BE2C (cell line): ENCODE data around the gene AOC1.

Experiments used
- DNase-seq: peaks from one replicate; pipeline ENCODE4 v3.0.0-alpha.2; 2020
- H3K27me3 ChIP-seq: fragments of 250-450 bp; sonication (Bioruptor Pico); 2 replicates; pipeline ENCODE4 v1.5.1; 2020; ENCODE audit warnings: mild to moderate bottlenecking
- H3K36me3 ChIP-seq: fragments of 250-450 bp; sonication (Bioruptor Pico); 2 replicates; pipeline ENCODE4 v1.5.1; 2020; ENCODE audit warnings: mild to moderate bottlenecking
- H3K4me1 ChIP-seq: fragments of 250-450 bp; sonication (Bioruptor Pico); 2 replicates; pipeline ENCODE4 v1.5.1; 2020
- H3K4me3 ChIP-seq: 2 replicates; pipeline ENCODE4 v1.5.1; 2011; ENCODE audit warnings: low read depth, low read length
- H3K9me3 ChIP-seq: fragments of 250-450 bp; sonication (Bioruptor Pico); 2 replicates; pipeline ENCODE4 v1.5.1; 2020
- CTCF ChIP-seq: IDR thresholded peaks from 2 replicates; pipeline ENCODE4 v1.5.1; 2012; ENCODE audit warnings: mild to moderate bottlenecking, low read depth, low read length

The AOC1 gene

DNA sequence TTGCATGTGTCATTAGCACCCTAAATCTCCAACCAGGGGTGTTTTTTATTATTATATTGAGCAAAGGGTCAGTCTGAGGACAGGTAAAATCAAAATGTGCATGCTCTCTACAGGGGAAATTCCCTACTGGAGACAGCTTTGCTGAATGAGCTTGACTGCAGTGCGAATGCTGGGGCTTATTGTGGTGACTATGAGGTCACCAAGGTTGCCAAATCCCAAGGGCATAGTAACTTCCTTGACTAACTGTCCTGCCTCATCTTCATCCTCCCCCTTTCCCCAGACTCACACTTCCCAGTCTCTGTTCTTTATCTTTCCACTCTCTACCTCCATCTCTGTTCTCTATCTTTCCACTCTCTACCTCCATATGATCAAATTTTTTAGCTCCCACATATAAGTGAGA lies 22.9 kb upstream of the AOC1 start:
- TF ChIP-seq CTCF, result no peak
- Histone ChIP-seq H3K9me3 (no peaks in the 10 kb centered on the region), H3K36me3 (no peaks in the 10 kb centered on the region; the same call in 1 of the 2 replicates), H3K4me1 (no peaks in the 10 kb centered on the region), H3K4me3 (no peak overlapping the region), H3K27me3 (no peaks in the 10 kb centered on the region)
- no peak for DNase-seq

- Histone ChIP-seq H3K36me3 (no peaks in the 10 kb centered on the region; the same call in 1 of the 2 replicates), H3K27me3 (no peaks in the 10 kb centered on the region), H3K4me1 (no peaks in the 10 kb centered on the region), H3K4me3 (no peak overlapping the region), H3K9me3 (no peaks in the 10 kb centered on the region)
- DNase-seq, result no peak
- no peak for TF ChIP-seq CTCF
These were observed 21.4 kb upstream of the AOC1 start for GRCh38 chr7:150830937-150831336.

- no peak overlapping the region for H3K4me3 ChIP-seq
- H3K36me3 ChIP-seq, result no peaks in the 10 kb centered on the region; the same call in 1 of the 2 replicates
- H3K4me1 ChIP-seq, result no peaks in the 10 kb centered on the region
- H3K9me3 ChIP-seq, result no peaks in the 10 kb centered on the region
- no peaks in the 10 kb centered on the region for H3K27me3 ChIP-seq
- TF ChIP-seq CTCF, result no peak
- DNase-seq, result no peak
These were observed 20.5 kb upstream of the AOC1 start for GRCh38 chr7:150831851-150832250.

GRCh38 chr7:150835019-150835418 lies 17.3 kb upstream of the AOC1 start:
- H3K4me3 ChIP-seq, result no peak overlapping the region
- H3K27me3 ChIP-seq, result no peaks in the 10 kb centered on the region
- DNase-seq, result no peak
- no peaks in the 10 kb centered on the region for H3K4me1 ChIP-seq
- no peaks in the 10 kb centered on the region for H3K36me3 ChIP-seq
- H3K9me3 ChIP-seq, result no peaks in the 10 kb centered on the region
- TF ChIP-seq CTCF, result no peak

- TF ChIP-seq CTCF, result no peak
- Histone ChIP-seq H3K9me3 (no peaks in the 10 kb centered on the region), H3K27me3 (no peaks in the 10 kb centered on the region), H3K36me3 (no peaks in the 10 kb centered on the region), H3K4me1 (no peaks in the 10 kb centered on the region), H3K4me3 (no peak overlapping the region)
- DNase-seq, result no peak
These were observed 16.5 kb upstream of the AOC1 start for GRCh38 chr7:150835702-150836280.

DNA sequence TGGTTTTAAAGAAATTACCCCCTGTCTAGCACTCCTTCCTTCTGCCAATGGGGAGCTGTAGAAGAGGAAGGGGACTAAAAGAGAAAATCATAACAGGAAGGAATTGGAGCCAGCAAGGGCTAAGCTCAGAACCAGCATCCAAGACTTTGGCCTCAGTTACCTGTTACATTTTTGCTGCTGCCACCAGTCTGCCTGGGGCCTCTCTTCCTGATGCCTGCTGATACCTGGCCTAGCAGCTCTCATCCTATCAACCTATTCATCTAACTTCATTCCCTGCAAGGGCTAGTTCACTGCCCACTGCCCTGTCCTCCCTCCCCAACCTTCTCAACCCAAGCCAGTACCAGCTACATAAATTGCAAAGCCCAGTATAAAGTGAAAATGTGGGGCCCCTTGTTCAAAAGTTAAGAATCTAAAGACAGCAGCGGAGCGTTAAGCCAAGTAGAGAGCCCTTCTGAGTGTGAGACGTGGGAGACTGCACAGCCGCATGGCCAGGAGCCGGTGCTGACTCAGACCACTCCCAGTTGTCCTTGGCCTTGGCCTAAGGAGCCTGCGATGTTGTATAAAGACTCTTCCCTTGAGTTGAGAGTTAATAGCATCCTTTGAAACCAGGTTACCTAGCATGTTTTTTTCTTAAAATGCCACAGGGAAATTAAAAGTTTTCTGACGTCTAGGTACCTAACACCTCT lies 13.2 kb upstream of the AOC1 start:
- Histone ChIP-seq H3K27me3 (no peaks in the 10 kb centered on the region), H3K36me3 (no peaks in the 10 kb centered on the region), H3K9me3 (no peaks in the 10 kb centered on the region), H3K4me3 (no peak overlapping the region), H3K4me1 (no peaks in the 10 kb centered on the region)
- no peak for TF ChIP-seq CTCF
- DNase-seq, result no peak
